SU-DHL-6 (cell line): ENCODE results near the gene NOVA1.

ENCODE experiments used
- EZH2phosphoT487 ChIP-seq: fragments of 200-600 bp; sonication (generic), shearing (Covaris generic); conservative IDR thresholded peaks from 2 replicates; pipeline ENCODE4 v1.6.1; 2018; ENCODE audit warnings: mild to moderate bottlenecking, antibody characterized with exemption, low read length, moderate library complexity, mixed read lengths
- TF ChIP-seq, protein P1 (sequence below): fragments of 200-600 bp; sonication (generic); IDR thresholded peaks from one replicate; pipeline ENCODE4 v1.5.1; 2017; ENCODE audit warnings: antibody characterized with exemption, mild to moderate bottlenecking, low read length, moderate library complexity; ENCODE audit not compliant: insufficient read depth, poor library complexity, severe bottlenecking

DNA sequence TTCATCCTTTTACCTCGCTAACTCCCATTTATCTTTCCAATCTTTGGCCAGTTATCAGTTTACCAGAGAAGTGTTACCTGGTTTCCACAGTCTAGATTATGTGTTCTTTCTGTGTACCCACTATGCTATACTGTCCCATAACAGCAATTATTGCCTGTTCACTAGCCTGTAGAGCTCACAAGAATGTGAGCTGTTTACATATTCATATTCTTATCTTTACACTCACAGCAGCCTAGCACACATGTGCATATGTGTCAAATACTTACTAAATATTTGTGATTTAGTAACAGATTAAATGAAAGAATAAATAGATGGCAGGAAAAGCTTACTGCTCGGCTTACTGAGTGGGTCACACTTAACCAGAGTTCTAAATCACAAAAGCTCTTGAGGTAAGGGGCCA is 97.8 kb downstream of the NOVA1 start:
- TF ChIP-seq, protein P1, sequence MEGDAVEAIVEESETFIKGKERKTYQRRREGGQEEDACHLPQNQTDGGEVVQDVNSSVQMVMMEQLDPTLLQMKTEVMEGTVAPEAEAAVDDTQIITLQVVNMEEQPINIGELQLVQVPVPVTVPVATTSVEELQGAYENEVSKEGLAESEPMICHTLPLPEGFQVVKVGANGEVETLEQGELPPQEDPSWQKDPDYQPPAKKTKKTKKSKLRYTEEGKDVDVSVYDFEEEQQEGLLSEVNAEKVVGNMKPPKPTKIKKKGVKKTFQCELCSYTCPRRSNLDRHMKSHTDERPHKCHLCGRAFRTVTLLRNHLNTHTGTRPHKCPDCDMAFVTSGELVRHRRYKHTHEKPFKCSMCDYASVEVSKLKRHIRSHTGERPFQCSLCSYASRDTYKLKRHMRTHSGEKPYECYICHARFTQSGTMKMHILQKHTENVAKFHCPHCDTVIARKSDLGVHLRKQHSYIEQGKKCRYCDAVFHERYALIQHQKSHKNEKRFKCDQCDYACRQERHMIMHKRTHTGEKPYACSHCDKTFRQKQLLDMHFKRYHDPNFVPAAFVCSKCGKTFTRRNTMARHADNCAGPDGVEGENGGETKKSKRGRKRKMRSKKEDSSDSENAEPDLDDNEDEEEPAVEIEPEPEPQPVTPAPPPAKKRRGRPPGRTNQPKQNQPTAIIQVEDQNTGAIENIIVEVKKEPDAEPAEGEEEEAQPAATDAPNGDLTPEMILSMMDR = no peak
- TF ChIP-seq EZH2phosphoT487 = no peak
